ENCODE measurements around the gene CCDC175. TPM values are rescaled to one million over a fixed set of nuclear protein-coding genes. Genes with fewer than 3 reads are reported as not detected.

Gene CCDC175
- total RNA-seq, 1 donor from 2014 or later: 0.24 TPM

DNA sequence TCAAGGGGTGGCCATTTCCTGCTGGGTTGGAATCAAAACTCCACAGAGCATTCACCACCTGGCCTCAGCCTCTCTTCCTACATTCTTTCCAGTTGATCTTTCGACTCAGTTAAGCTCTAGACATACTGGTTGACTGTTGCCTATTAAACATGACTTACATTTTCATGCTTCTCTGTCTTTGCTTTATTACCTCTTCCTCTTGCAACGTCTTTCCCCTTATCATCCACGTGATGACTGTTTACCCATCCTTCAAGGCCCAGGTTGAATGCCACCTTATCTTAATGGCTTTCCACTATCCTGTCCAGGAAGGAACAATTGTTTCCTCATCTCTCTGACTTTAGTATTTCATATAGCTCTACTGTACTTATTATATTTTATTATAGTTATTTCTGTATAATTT is 24.4 kb upstream of the CCDC175 start:
- no peak for DNase-seq (ENCODE audit: low spot score)
- no peaks in the 10 kb centered on the region for H3K4me1 ChIP-seq
- H3K4me2 ChIP-seq: no peak overlapping the region
- no peak for TF ChIP-seq EZH2phosphoT487 (IDR thresholded peaks at IDR 0.05)
- TF ChIP-seq EZH2 (IDR thresholded peaks at IDR 0.05): no peak
- TF ChIP-seq, protein P1, sequence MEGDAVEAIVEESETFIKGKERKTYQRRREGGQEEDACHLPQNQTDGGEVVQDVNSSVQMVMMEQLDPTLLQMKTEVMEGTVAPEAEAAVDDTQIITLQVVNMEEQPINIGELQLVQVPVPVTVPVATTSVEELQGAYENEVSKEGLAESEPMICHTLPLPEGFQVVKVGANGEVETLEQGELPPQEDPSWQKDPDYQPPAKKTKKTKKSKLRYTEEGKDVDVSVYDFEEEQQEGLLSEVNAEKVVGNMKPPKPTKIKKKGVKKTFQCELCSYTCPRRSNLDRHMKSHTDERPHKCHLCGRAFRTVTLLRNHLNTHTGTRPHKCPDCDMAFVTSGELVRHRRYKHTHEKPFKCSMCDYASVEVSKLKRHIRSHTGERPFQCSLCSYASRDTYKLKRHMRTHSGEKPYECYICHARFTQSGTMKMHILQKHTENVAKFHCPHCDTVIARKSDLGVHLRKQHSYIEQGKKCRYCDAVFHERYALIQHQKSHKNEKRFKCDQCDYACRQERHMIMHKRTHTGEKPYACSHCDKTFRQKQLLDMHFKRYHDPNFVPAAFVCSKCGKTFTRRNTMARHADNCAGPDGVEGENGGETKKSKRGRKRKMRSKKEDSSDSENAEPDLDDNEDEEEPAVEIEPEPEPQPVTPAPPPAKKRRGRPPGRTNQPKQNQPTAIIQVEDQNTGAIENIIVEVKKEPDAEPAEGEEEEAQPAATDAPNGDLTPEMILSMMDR (IDR thresholded peaks at IDR 0.05): no peak
- no peaks in the 10 kb centered on the region for H3K79me2 ChIP-seq (ENCODE audit: low read depth)
- H3K4me3 ChIP-seq: no peak overlapping the region
- no peak overlapping the region for H3K4me3 Mint-ChIP-seq
- no peaks in the 10 kb centered on the region for H4K20me1 ChIP-seq (ENCODE audit: low read depth)
- no peaks in the 10 kb centered on the region for H3K27me3 ChIP-seq
- H3F3A ChIP-seq (ENCODE audit: low read depth): no peaks in the 10 kb centered on the region
- no peaks in the 10 kb centered on the region for H3K9me3 Mint-ChIP-seq
- H3K36me3 ChIP-seq: no peaks in the 10 kb centered on the region
- H3K9me3 ChIP-seq (ENCODE audit: low read depth): no peaks in the 10 kb centered on the region
- H3K27ac ChIP-seq: no peak overlapping the region
- H3K9ac ChIP-seq: no peak overlapping the region
- no peaks in the 10 kb centered on the region for H3K27me3 Mint-ChIP-seq (ENCODE audit: insufficient read depth, low read depth)
- no peaks in the 10 kb centered on the region for H3K36me3 Mint-ChIP-seq
- H3K27ac Mint-ChIP-seq: no peak overlapping the region
- no peaks in the 10 kb centered on the region for H3K4me1 Mint-ChIP-seq
- H2AFZ ChIP-seq (replicated peaks): no peak overlapping the region

DNA sequence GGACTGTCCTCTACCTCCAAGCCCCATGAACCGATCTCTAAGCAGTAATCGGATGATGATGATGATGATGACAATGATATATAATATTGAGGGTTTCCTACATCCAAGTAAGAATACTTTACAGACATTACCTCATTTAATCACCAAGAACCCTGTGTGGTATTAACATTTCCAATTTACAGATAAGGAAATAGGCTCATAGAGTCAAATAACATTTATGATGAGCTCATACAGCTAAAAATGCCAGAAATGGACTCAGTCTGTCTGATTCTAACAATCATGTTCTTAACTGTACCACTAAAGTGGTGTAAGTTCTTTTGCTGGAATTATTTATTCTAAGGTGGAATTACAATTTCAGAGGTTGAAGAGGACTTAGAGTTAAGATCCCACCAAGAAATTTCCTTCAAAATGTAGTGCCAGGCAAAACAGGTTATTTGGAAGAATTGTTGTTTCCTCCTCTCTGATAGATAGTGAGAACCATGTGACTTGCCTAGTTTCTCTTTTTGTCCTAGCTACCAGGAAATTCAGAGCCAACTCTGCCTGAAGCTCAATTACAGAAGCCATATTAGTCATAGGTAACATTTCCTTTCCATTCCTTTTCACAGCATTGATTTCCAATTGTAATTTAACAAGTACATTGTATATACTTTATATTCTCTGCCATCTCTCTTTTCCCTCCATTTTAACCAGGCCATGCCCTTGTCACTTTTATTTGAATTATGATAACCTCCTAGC is 23.8 kb upstream of the CCDC175 start:
- H3K27ac ChIP-seq: no peak overlapping the region
- H3F3A ChIP-seq (ENCODE audit: low read depth): no peaks in the 10 kb centered on the region
- H3K4me1 Mint-ChIP-seq: no peaks in the 10 kb centered on the region
- no peaks in the 10 kb centered on the region for H3K79me2 ChIP-seq (ENCODE audit: low read depth)
- no peaks in the 10 kb centered on the region for H3K27me3 Mint-ChIP-seq (ENCODE audit: insufficient read depth, low read depth)
- no peaks in the 10 kb centered on the region for H3K9me3 Mint-ChIP-seq
- no peaks in the 10 kb centered on the region for H3K9me3 ChIP-seq (ENCODE audit: low read depth)
- no peak overlapping the region for H3K9ac ChIP-seq
- TF ChIP-seq EZH2 (IDR thresholded peaks at IDR 0.05): no peak
- TF ChIP-seq, protein P1 (IDR thresholded peaks at IDR 0.05): no peak
- no peak for TF ChIP-seq EZH2phosphoT487 (IDR thresholded peaks at IDR 0.05)
- H2AFZ ChIP-seq (replicated peaks): no peak overlapping the region
- H3K36me3 ChIP-seq: no peaks in the 10 kb centered on the region
- H4K20me1 ChIP-seq (ENCODE audit: low read depth): no peaks in the 10 kb centered on the region
- no peaks in the 10 kb centered on the region for H3K4me1 ChIP-seq
- DNase-seq (ENCODE audit: low spot score): no peak
- H3K4me3 Mint-ChIP-seq: no peak overlapping the region
- H3K27me3 ChIP-seq: no peaks in the 10 kb centered on the region
- no peak overlapping the region for H3K4me2 ChIP-seq
- no peak overlapping the region for H3K27ac Mint-ChIP-seq
- H3K4me3 ChIP-seq: no peak overlapping the region
- no peaks in the 10 kb centered on the region for H3K36me3 Mint-ChIP-seq

DNA sequence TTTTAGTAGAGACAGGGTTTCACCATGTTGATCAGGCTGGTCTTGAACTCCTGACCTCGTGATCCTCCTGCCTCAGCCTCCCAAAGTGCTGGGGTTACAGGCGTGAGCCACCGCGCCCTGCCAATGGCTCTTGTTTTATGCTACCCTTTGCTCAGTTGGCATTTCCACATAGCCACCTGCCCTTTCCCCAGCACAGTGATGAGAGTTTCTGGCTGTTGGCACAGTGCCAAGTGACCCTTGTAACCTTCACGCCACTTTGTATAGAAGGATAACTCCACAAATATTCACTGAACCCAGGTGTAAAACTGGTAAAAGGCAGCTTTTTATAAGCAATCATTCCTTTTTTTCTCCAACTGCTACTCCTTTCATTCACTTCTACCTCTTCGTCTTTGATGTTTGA is 18.5 kb upstream of the CCDC175 start:
- H3K36me3 Mint-ChIP-seq: peaks cover 2% of the 10 kb centered on the region
- no peaks in the 10 kb centered on the region for H3K36me3 ChIP-seq

More for the DNA sequence above, 18.5 kb upstream of the CCDC175 start:
- Mint-ChIP-seq H3K9me3 (no peaks in the 10 kb centered on the region), H3K4me1 (no peaks in the 10 kb centered on the region), H3K4me3 (no peak overlapping the region), H3K27me3 (ENCODE audit: insufficient read depth, low read depth) (peaks cover 2% of the 10 kb centered on the region), H3K27ac (no peak overlapping the region)
- no peaks in the 10 kb centered on the region for H3K27me3 ChIP-seq
- no peaks in the 10 kb centered on the region for H4K20me1 ChIP-seq (ENCODE audit: low read depth)
- no peak overlapping the region for H3K4me3 ChIP-seq
- H3F3A ChIP-seq (ENCODE audit: low read depth): no peaks in the 10 kb centered on the region
- DNase-seq (ENCODE audit: low spot score): no peak
- TF ChIP-seq, protein P1 (IDR thresholded peaks at IDR 0.05): no peak
- TF ChIP-seq EZH2 (IDR thresholded peaks at IDR 0.05): no peak
- TF ChIP-seq EZH2phosphoT487 (IDR thresholded peaks at IDR 0.05): no peak
- H3K4me2 ChIP-seq: no peak overlapping the region
- no peak overlapping the region for H3K27ac ChIP-seq
- H3K9ac ChIP-seq: no peak overlapping the region
- no peak overlapping the region for H2AFZ ChIP-seq (replicated peaks)
- no peaks in the 10 kb centered on the region for H3K4me1 ChIP-seq
- no peaks in the 10 kb centered on the region for H3K79me2 ChIP-seq (ENCODE audit: low read depth)
- no peaks in the 10 kb centered on the region for H3K9me3 ChIP-seq (ENCODE audit: low read depth)

Data from neural progenitor cell (in vitro differentiated cells).